Pancreas (tissue), 10 donors: ENCODE results near the gene TBC1D8B. TPM values are rescaled to one million over a fixed set of nuclear protein-coding genes. Genes with fewer than 3 reads are reported as not detected.
"Not testable (repeated sequence)": the region's sequence is repeated elsewhere in the genome, so short reads cannot be mapped to it uniquely, and the experiment has no call there.

Experiments
- ATAC-seq, 4 donors: fragments of 200-7000 bp; cut with Tn5 transposase; one replicate each; pipeline versions ENCODE4 v1.8.0 to v1.9.1; 2020; ENCODE audit warnings: mild to moderate bottlenecking in 4 of 4, moderate library complexity in 4 of 4
- DNase-seq, 6 donors: peaks; one replicate each; pipeline ENCODE4 v3.0.0-alpha.2; 2020
- FAIRE-seq: peaks from 2 replicates; lab custom pipeline; 2012; peaks lifted over from hg19 to GRCh38; lab: Jason Lieb, UNC
- H3K27ac ChIP-seq, 4 donors: fragments of 200-600 bp; sonication (generic); 1 replicate in 3 of 4; 2 replicates in 1 of 4; pipeline versions ENCODE4 v1.5.0 to v1.8.0; 2020
- H3K27me3 ChIP-seq, 4 donors: fragments of 200-600 bp; one replicate each; pipeline ENCODE4 v1.8.0; 2021
- H3K36me3 ChIP-seq, 3 donors: fragments of 200-600 bp; sonication (generic) in 1 of 3; one replicate each; pipeline versions ENCODE4 v1.5.0 to v1.8.0; 2020 to 2021
- H3K4me1 ChIP-seq, 3 donors: fragments of 200-600 bp; one replicate each; pipeline ENCODE4 v1.8.0; 2021
- H3K4me3 ChIP-seq, 4 donors: fragments of 200-600 bp; sonication (generic) in 2 of 4; one replicate each; pipeline versions ENCODE4 v1.5.0 to v1.8.0; 2020 to 2021
- H3K9me3 ChIP-seq, 4 donors: fragments of 200-600 bp; one replicate each; pipeline ENCODE4 v1.8.0; 2021
- CTCF ChIP-seq, 4 donors: fragments of 200-600 bp; sonication (generic) in 3 of 4; IDR thresholded peaks; one replicate each; pipeline versions ENCODE4 v1.5.0 to v1.8.0; 2021; ENCODE audit warnings: antibody characterized with exemption in 4 of 4
- WGBS, 2 donors: extraction: QIAGEN DNeasy Blood & Tissue Kit; methylation state at CpG; one replicate each; pipeline ENCODE4 v1.1.7; 2013; 5-methylcytosine and 5-hydroxymethylcytosine counted together
- intact Hi-C, 3 donors: fragments of 100-400 bp; cut with DNase I; formaldehyde crosslinking; loops; one replicate each; pipeline versions ENCODE4 v1.11.1 to v1.14.2; 2022
- polyA plus RNA-seq, 2 donors: library from polyadenylated mRNA; stranded (reverse); fragments of 200-250 nt; gene quantifications; one replicate each; pipeline ENCODE4 v1.2.3, GENCODE V29; 2013
- total RNA-seq, 6 donors: library from RNA; stranded (reverse); fragmentation: NEBNext Ultra II Directional in 4 of 6; extraction: Animal tissue kit (Norgen Biotek cat#: 25700) in 4 of 6; gene quantifications; one replicate each; pipeline versions ENCODE4 v1.2.1 to v1.2.4, GENCODE V29; 2021 to 2023
- donor health status: healthy with polysubstance abuse.
- donor health status: DM: no; HTN: no; CAD: no; lungs with moderate emphysema.
- donor health status: DM: no; HTN: no; CAD: no.
- donor health status: control.
- donor health status: control.
- donor health status: Bipolar disorder and iron deficiency.
- donor health status: DM: yes; HTN: yes; CAD: no.
- donor health status: DM: no; HTN: no; CAD: no.
- donor health status: DM: no; HTN: no; CAD: no.
- donor health status: DM: yes; HTN: yes; CAD: no.

TBC1D8B gene
- total and polyA plus RNA-seq, 8 donors = 3.4 to 8.9 (median 7.4) TPM

GRCh38 chrX:106862972-106863688 lies 60.7 kb downstream of the TBC1D8B start:
- Histone ChIP-seq H3K4me1 (no peaks in the 10 kb centered on the region), H3K4me3 (no peak overlapping the region), H3K27me3 (peaks cover 0 to 12% (median 0%) of the 10 kb centered on the region in 4 donors), H3K9me3 (no peaks in the 10 kb centered on the region), H3K36me3 (peaks cover 0 to 4% (median 0%) of the 10 kb centered on the region in 3 donors), H3K27ac (no peak overlapping the region)
- FAIRE-seq = no peak
- WGBS, 2 donors = 50 to 78% methylated on average over 13 of the region's 13 CpGs
- TF ChIP-seq CTCF (IDR thresholded peaks at IDR 0.05) = peak in 2 of 4 donors; percentile 13 to 27
- ATAC-seq = peak in 3 of 4 donors; percentile 34 to 66 (median 65)
- intact Hi-C loops = no loop called here
- DNase-seq = peak in 4 of 6 donors; percentile 16 to 52 (median 34)

GRCh38 chrX:106863697-106864096 lies 61.2 kb downstream of the TBC1D8B start:
- Histone ChIP-seq H3K4me3 (no peak overlapping the region), H3K27me3 (peaks cover 0 to 10% (median 0%) of the 10 kb centered on the region in 4 donors), H3K9me3 (no peaks in the 10 kb centered on the region), H3K27ac (no peak overlapping the region), H3K4me1 (no peaks in the 10 kb centered on the region), H3K36me3 (peaks cover 0 to 4% (median 0%) of the 10 kb centered on the region in 3 donors)
- FAIRE-seq = no peak
- peak in 1 of 6 donors; percentile 67 for DNase-seq
- no peak for ATAC-seq
- WGBS, 2 donors = 76 to 96% methylated on average over 9 of the region's 9 CpGs
- intact Hi-C loops = no loop called here
- no peak for TF ChIP-seq CTCF (IDR thresholded peaks at IDR 0.05)

GRCh38 chrX:106872796-106873195 lies 70.3 kb downstream of the TBC1D8B start:
- H3K4me3 ChIP-seq, intact Hi-C loops, H3K9me3 ChIP-seq, H3K27ac ChIP-seq, FAIRE-seq, ATAC-seq, H3K36me3 ChIP-seq, H3K4me1 ChIP-seq, H3K27me3 ChIP-seq, DNase-seq: not testable (repeated sequence)
- WGBS, 2 donors = 92 to 97% methylated on average over 2 of the region's 2 CpGs

DNA sequence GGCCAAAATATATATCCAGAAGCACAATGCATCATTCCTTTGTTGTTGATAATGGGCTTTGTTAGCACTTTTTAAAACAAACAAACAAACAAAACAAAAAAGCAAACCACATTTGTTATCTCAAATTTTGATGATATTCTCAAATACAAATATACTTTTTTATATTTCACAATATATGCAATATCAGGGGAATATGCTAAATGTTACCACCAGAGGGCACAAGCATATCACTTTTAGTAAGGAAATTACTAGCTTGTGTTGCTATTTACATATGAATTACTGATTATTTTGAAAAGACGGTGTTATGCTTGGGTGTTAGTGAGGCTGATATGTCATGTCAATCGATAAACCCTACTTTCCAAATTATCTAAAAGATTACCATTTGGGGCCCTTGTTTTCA lies 71.6 kb downstream of the TBC1D8B start:
- Histone ChIP-seq H3K36me3 (no peaks in the 10 kb centered on the region), H3K9me3 (no peaks in the 10 kb centered on the region), H3K4me3 (no peak overlapping the region), H3K27ac (no peak overlapping the region), H3K27me3 (no peaks in the 10 kb centered on the region), H3K4me1 (no peaks in the 10 kb centered on the region)
- intact Hi-C loops = no loop called here
- peak in 2 of 4 donors; percentile 30 to 49 for ATAC-seq
- peak; percentile 98 for FAIRE-seq
- DNase-seq = no peak
- peak; percentile 17 to 54 (median 44) for TF ChIP-seq CTCF (IDR thresholded peaks at IDR 0.05)
- 42 to 50% methylated on average over 2 of the region's 2 CpGs for WGBS, 2 donors

- Histone ChIP-seq H3K27ac (no peak overlapping the region), H3K27me3 (no peaks in the 10 kb centered on the region), H3K4me3 (no peak overlapping the region), H3K4me1 (no peaks in the 10 kb centered on the region), H3K9me3 (no peaks in the 10 kb centered on the region), H3K36me3 (no peaks in the 10 kb centered on the region)
- WGBS, 2 donors = 71 to 100% methylated on average over 1 of the region's 1 CpG
- DNase-seq (no peak), FAIRE-seq (no peak), ATAC-seq (no peak)
- TF ChIP-seq CTCF (IDR thresholded peaks at IDR 0.05) = no peak
- intact Hi-C loops = no loop called here
Observed at GRCh38 chrX:106875151-106875550, 72.7 kb downstream of the TBC1D8B start.
